Heart right ventricle (tissue), 16 donors: ENCODE measurements around the gene CRTAP. TPM values are rescaled to one million over a fixed set of nuclear protein-coding genes. Genes with fewer than 3 reads are reported as not detected.

Experiments
- ATAC-seq, 8 donors: fragments of 200-7000 bp; cut with Tn5 transposase; one replicate each; pipeline ENCODE4 v1.9.1; 2020; ENCODE audit warnings: mild to moderate bottlenecking in 8 of 8, moderate library complexity in 8 of 8, moderate number of reproducible peaks in 1 of 8
- DNase-seq, 2 donors: peaks; one replicate each; pipeline ENCODE4 v3.0.0-alpha.2; 2020
- H3K27ac ChIP-seq, 10 donors: fragments of 200-600 bp; sonication (generic) in 2 of 10; one replicate each; pipeline versions ENCODE4 v1.5.0 to v1.8.0; 2020 to 2022; ENCODE audit warnings: mild to moderate bottlenecking in 3 of 10
- H3K27me3 ChIP-seq, 7 donors: fragments of 200-600 bp; one replicate each; pipeline ENCODE4 v1.8.0; 2021 to 2022; ENCODE audit warnings: mild to moderate bottlenecking in 2 of 7
- H3K36me3 ChIP-seq, 9 donors: fragments of 200-600 bp; sonication (generic) in 1 of 9; one replicate each; pipeline versions ENCODE4 v1.5.0 to v1.8.0; 2020 to 2022; ENCODE audit warnings: mild to moderate bottlenecking in 2 of 9
- H3K4me1 ChIP-seq, 9 donors: fragments of 200-600 bp; sonication (generic) in 1 of 9; one replicate each; pipeline versions ENCODE4 v1.5.0 to v1.8.0; 2020 to 2022; ENCODE audit warnings: mild to moderate bottlenecking in 4 of 9
- H3K4me3 ChIP-seq, 10 donors: fragments of 200-600 bp; sonication (generic) in 2 of 10; one replicate each; pipeline versions ENCODE4 v1.5.0 to v1.8.0; 2020 to 2022; ENCODE audit warnings: mild to moderate bottlenecking in 7 of 10, moderate library complexity in 2 of 10
- H3K9me3 ChIP-seq, 11 donors: fragments of 200-600 bp in 10 of 11; sonication (generic) in 2 of 11; one replicate each; pipeline versions ENCODE4 v1.5.0 to v1.8.0; 2013 to 2022; ENCODE audit warnings: mild to moderate bottlenecking in 2 of 11, control low read depth in 1 of 11, moderate library complexity in 1 of 11
- WGBS, 2 donors: extraction: QIAGEN DNeasy Blood & Tissue Kit; methylation state at CpG; one replicate each; pipeline ENCODE4 v1.1.7; 2013; ENCODE audit warnings: inconsistent platforms in 1 of 2; 5-methylcytosine and 5-hydroxymethylcytosine counted together
- intact Hi-C, 10 donors: fragments of 100-400 bp; cut with DNase I; formaldehyde crosslinking; loops; one replicate each; pipeline versions ENCODE4 v1.11.1 to v1.14.2; 2022
- polyA plus RNA-seq, 2 donors: library from polyadenylated mRNA; stranded (reverse); fragments of 200-250 nt; gene quantifications; one replicate each; pipeline ENCODE4 v1.2.3, GENCODE V29; 2013
- total RNA-seq, 10 donors: library from RNA; stranded (reverse); fragmentation: NEBNext Ultra II Directional in 3 of 10; extraction: Animal tissue kit (Norgen Biotek cat#: 25700) in 3 of 10; gene quantifications; one replicate each; pipeline versions ENCODE4 v1.2.1 to v1.2.4, GENCODE V29; 2021 to 2023
- TF ChIP-seq, protein P1 (sequence below), 9 donors: fragments of 200-600 bp; sonication (generic) in 2 of 9; IDR thresholded peaks; one replicate each; pipeline versions ENCODE4 v1.5.0 to v1.8.0; 2021 to 2022; ENCODE audit warnings: antibody characterized with exemption in 9 of 9, mild to moderate bottlenecking in 5 of 9, moderate library complexity in 1 of 9
- donor health status: Arrhythmogenic right ventricular cardiomyopathy.
- donor health status: ischemic (EF 13 %, LVEDD 7.1; RV severe dilation, severe dysfunction).
- donor health status: healthy with polysubstance abuse.
- donor health status: DM: no; HTN: yes; CAD: no.
- donor health status: DM: no; HTN: no; CAD: no.
- donor health status: ischemic (EF 25% LVEDD 6.9; RV normal size, moderate dysfunction).
- donor health status: ischemic (EF 25% LVEDD 5.7; RV mildly dilated, moderate dysfunction).
- donor health status: healthy.
- donor health status: DM: yes; HTN: yes; CAD: no.
- donor health status: Ischemic cardiomyopathy.
- donor health status: ischemic (EF 35%, LVEDD 5.7; RV mildly dilated, moderate dysfunction).
- donor health status: nonischemic (EF 11% LVEDD 7.7; RV severe dilation, severe dysfunction).
- donor health status: DM: yes; HTN: yes; CAD: no.
- donor health status: PGD.
- donor health status: ischemic (EF 29% LVEDD 5.4; RV normal size, mild dysfunction).
- donor health status: nonischemic (EF 23%, LVEDD 6.1; RV moderate dilation, normal function).

CRTAP gene
- total and polyA plus RNA-seq, 12 donors, result 17.5 to 120 (median 87.2) TPM

DNA sequence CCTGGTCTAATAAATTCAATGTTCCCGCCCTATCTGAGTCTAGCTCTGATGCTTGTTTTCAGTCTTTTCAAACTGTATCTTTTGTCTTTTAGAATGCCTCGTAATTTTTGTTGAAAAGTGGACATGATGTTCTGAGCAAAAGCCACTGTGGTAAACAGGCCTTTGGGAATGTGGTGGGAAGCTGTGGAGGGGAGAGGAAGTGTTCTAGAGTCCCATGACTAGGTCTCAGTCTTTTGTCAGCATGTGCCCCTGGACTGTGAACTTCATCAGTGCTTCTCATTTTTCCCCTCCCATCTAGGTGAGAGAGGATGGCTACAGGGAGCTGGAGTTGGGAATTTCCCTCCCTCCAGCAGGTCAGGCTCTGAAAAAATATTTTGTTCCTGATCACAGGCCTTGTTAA is 71.0 kb downstream of the CRTAP start:
- WGBS, 2 donors, result 84 to 87% methylated on average over 2 of the region's 2 CpGs
- DNase-seq (no peak), ATAC-seq (no peak)
- Histone ChIP-seq H3K27me3 (no peaks in the 10 kb centered on the region), H3K4me1 (peaks cover 0 to 4% (median 0%) of the 10 kb centered on the region in 9 donors), H3K9me3 (peaks cover 0 to 20% (median 0%) of the 10 kb centered on the region in 11 donors), H3K4me3 (no peak overlapping the region), H3K36me3 (no peaks in the 10 kb centered on the region), H3K27ac (no peak overlapping the region)
- TF ChIP-seq, protein P1, sequence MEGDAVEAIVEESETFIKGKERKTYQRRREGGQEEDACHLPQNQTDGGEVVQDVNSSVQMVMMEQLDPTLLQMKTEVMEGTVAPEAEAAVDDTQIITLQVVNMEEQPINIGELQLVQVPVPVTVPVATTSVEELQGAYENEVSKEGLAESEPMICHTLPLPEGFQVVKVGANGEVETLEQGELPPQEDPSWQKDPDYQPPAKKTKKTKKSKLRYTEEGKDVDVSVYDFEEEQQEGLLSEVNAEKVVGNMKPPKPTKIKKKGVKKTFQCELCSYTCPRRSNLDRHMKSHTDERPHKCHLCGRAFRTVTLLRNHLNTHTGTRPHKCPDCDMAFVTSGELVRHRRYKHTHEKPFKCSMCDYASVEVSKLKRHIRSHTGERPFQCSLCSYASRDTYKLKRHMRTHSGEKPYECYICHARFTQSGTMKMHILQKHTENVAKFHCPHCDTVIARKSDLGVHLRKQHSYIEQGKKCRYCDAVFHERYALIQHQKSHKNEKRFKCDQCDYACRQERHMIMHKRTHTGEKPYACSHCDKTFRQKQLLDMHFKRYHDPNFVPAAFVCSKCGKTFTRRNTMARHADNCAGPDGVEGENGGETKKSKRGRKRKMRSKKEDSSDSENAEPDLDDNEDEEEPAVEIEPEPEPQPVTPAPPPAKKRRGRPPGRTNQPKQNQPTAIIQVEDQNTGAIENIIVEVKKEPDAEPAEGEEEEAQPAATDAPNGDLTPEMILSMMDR (IDR thresholded peaks at IDR 0.05), result no peak
- intact Hi-C loops, result no loop called here

DNA sequence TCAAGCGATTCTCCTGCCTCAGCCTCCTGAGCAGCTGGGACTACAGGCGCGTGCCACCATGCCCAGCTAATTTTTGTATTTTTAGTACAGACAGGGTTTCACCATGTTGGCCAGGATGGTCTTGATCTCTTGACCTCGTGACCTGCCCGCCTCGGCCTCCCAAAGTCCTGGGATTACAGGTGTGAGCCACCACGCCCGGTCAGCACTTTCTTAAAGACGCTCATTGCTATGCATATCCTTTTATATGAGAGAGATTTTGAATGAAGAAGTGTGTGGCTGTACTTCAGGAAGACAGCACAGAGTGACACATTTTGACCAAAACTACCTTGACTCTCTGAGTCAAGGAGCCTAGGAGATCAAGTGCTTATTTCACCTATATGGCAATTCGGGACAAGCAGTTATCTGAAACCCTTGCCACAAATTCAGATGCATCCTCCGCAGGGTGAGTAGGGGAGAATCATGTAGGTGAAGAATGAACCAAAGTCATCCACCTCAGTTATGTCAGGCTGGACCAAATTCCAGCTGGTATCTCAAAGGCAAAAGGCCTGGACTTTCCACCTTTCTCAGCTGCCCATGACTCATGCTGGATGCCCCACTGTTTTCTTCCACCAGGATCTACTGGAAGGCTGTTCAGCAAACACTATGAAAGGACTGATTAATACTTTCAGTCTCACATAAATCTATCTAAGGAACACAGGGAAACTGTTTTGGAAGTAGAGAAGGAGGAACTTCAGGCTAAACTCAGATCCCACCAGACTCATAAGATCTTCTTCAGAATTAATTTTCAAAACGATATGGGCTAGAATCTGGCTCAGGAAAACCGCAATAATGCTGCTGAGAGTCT is 72.9 kb downstream of the CRTAP start:
- no peaks in the 10 kb centered on the region for H3K27me3 ChIP-seq
- H3K36me3 ChIP-seq, result no peaks in the 10 kb centered on the region
- no peak for DNase-seq
- ATAC-seq, result no peak
- peaks cover 0 to 16% (median 0%) of the 10 kb centered on the region in 11 donors for H3K9me3 ChIP-seq
- no peak overlapping the region for H3K4me3 ChIP-seq
- H3K27ac ChIP-seq, result no peak overlapping the region
- intact Hi-C loops, result no loop called here
- WGBS, 2 donors, result 95 to 96% methylated on average over 13 of the region's 13 CpGs
- TF ChIP-seq, protein P1 (IDR thresholded peaks at IDR 0.05), result no peak
- H3K4me1 ChIP-seq, result peaks cover 0 to 4% (median 0%) of the 10 kb centered on the region in 9 donors

DNA sequence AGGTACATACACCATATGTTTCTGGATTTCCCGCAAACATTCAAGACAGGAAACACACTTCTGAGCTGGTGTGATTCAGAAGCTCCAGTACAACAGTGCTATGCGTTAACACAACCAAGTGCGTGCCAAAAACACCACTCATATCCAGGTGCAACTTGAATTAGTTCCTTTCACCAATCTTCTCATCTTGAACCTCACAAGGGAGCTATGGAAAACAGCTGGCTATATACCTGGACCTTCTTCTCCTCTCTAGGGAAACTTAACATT is 73.5 kb downstream of the CRTAP start:
- TF ChIP-seq, protein P1 (IDR thresholded peaks at IDR 0.05), result no peak
- WGBS, 2 donors, result 79 to 85% methylated on average over 3 of the region's 3 CpGs
- no peaks in the 10 kb centered on the region for H3K4me1 ChIP-seq
- no peak overlapping the region for H3K27ac ChIP-seq
- H3K36me3 ChIP-seq, result no peaks in the 10 kb centered on the region
- DNase-seq, result no peak
- H3K27me3 ChIP-seq, result no peaks in the 10 kb centered on the region
- H3K9me3 ChIP-seq, result peaks cover 0 to 11% (median 0%) of the 10 kb centered on the region in 11 donors
- no peak for ATAC-seq
- H3K4me3 ChIP-seq, result no peak overlapping the region
- intact Hi-C loops, result no loop called here

DNA sequence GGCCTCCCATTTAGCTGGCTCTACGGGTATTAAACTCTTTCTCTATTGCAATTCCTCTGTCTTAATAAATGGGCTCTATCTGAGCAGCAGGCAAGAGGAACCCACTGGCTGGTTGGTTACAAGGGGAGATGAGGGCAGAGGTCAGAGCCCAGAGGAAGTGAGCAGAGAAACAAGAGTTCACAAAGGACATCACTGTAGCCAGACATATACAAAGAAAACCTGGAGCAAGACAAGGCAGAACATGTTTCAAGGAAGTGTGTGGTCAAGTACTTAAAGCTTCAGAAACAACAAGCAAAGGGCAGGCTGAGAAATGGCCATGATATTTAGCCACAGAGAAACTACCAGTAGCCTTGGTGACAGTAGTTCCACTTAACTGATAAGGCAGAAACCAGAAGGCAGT is 80.5 kb downstream of the CRTAP start:
- H3K36me3 ChIP-seq, result no peaks in the 10 kb centered on the region
- intact Hi-C loops, result no loop called here
- ATAC-seq (no peak), DNase-seq (no peak)
- H3K4me1 ChIP-seq, result no peaks in the 10 kb centered on the region
- TF ChIP-seq, protein P1 (IDR thresholded peaks at IDR 0.05), result no peak
- no peaks in the 10 kb centered on the region for H3K27me3 ChIP-seq
- H3K27ac ChIP-seq, result no peak overlapping the region
- H3K9me3 ChIP-seq, result no peaks in the 10 kb centered on the region
- WGBS, 2 donors, result 84 to 93% methylated on average over 1 of the region's 1 CpG
- no peak overlapping the region for H3K4me3 ChIP-seq
